Kidney (tissue), 14 donors: ENCODE measurements around the gene FEV. TPM values are rescaled to one million over a fixed set of nuclear protein-coding genes. Genes with fewer than 3 reads are reported as not detected.

Source experiments
- DNase-seq, 5 donors: peaks; one replicate each; pipeline ENCODE4 v3.0.0-alpha.2; 2013 to 2020
- FAIRE-seq: peaks from 2 replicates; lab custom pipeline; 2012; peaks lifted over from hg19 to GRCh38; lab: Jason Lieb, UNC
- H3K27ac ChIP-seq, 2 donors: one replicate each; pipeline ENCODE4 v1.7.0; 2013; ENCODE audit warnings: low read depth in 2 of 2, low read length in 2 of 2, inconsistent platforms in 1 of 2
- H3K27me3 ChIP-seq: one replicate; pipeline ENCODE4 v1.7.1; 2013; ENCODE audit warnings: low read length, inconsistent platforms; ENCODE audit not compliant: control insufficient read depth, insufficient read depth
- H3K36me3 ChIP-seq, 3 donors: one replicate each; pipeline versions ENCODE4 v1.7.0 to v1.7.1; 2013; ENCODE audit warnings: low read length in 3 of 3, control low read depth in 1 of 3, inconsistent platforms in 1 of 3; ENCODE audit not compliant: insufficient read depth in 3 of 3, control insufficient read depth in 2 of 3
- H3K4me1 ChIP-seq, 3 donors: one replicate each; pipeline versions ENCODE4 v1.7.0 to v1.7.1; 2013; ENCODE audit warnings: low read length in 3 of 3, inconsistent platforms in 1 of 3, low read depth in 1 of 3; ENCODE audit not compliant: control insufficient read depth in 2 of 3, insufficient read depth in 2 of 3
- H3K4me3 ChIP-seq, 3 donors: one replicate each; pipeline versions ENCODE4 v1.7.0 to v1.8.1; 2013; ENCODE audit warnings: low read length in 3 of 3, control low read depth in 1 of 3, inconsistent platforms in 1 of 3
- H3K9ac ChIP-seq, 3 donors: one replicate each; pipeline versions ENCODE4 v1.7.0 to v1.7.1; 2013; ENCODE audit warnings: low read length in 3 of 3, control low read depth in 1 of 3, inconsistent platforms in 1 of 3
- H3K9me3 ChIP-seq, 3 donors: one replicate each; pipeline versions ENCODE4 v1.7.0 to v1.7.1; 2013; ENCODE audit warnings: low read length in 3 of 3, control low read depth in 1 of 3, inconsistent platforms in 1 of 3; ENCODE audit not compliant: control insufficient read depth in 2 of 3, insufficient read depth in 1 of 3
- intact Hi-C: fragments of 100-400 bp; cut with DNase I; formaldehyde crosslinking; loops from one replicate; pipeline ENCODE4 v1.11.1; 2022
- polyA plus RNA-seq: library from polyadenylated mRNA; stranded (reverse); fragments of 350-450 nt; fragmentation: Illumina TruSeq; extraction: RNeasy Lipid Tissue Mini Kit (QIAGEN cat#74804); gene quantifications from one replicate; pipeline ENCODE4 v1.2.3, GENCODE V29; 2014; ENCODE audit warnings: low read depth, low replicate concordance; ENCODE audit not compliant: insufficient read depth
- total RNA-seq: library from RNA; stranded (reverse); fragmentation: NEBNext Ultra II Directional; extraction: Animal tissue kit (Norgen Biotek cat#: 25700); gene quantifications from one replicate; pipeline ENCODE4 v1.2.1, GENCODE V29; 2021
- TF ChIP-seq, protein P1 (sequence below): IDR thresholded peaks from 3 replicates; pipeline ENCODE4 v1.5.1; 2012; ENCODE audit warnings: mild to moderate bottlenecking, moderate library complexity, borderline replicate concordance; ENCODE audit not compliant: insufficient read depth; ENCODE audit errors: extremely low read depth
- donor health status: control.
- donor health status: control.
- donor health status: control.
- donor health status: control.
- donor health status: control.
- donor health status: DM: yes; HTN: yes; CAD: no.
- donor health status: Normal renal cell carcinoma (clear cell type).

FEV gene
- total and polyA plus RNA-seq, 2 donors from 2014 or later: not detected

DNA sequence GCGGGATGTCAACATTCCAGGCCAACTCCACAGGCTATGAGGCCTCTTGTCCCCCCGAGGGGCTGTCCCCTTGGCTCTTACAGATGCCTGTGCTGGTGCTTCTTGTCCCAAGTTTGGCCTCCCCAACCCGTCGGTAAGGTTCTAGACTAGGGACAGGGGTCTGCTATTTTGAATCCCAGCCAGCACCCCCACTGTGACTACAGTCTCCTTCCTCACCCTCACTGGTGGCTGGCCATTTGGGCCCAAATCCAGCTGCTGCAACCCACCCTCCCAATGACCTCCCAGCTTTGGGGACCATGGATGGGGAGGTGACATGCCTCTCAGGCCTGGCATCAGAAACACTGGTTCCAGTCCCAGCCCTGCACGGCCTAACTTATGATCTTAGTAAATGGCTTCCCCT is 37.6 kb upstream of the FEV start:
- Histone ChIP-seq H3K36me3 (no peaks in the 10 kb centered on the region), H3K27me3 (no peaks in the 10 kb centered on the region), H3K27ac (no peak overlapping the region), H3K4me1 (no peaks in the 10 kb centered on the region), H3K9ac (no peak overlapping the region), H3K4me3 (no peak overlapping the region), H3K9me3 (no peaks in the 10 kb centered on the region)
- intact Hi-C loops: no loop called here
- TF ChIP-seq, protein P1, sequence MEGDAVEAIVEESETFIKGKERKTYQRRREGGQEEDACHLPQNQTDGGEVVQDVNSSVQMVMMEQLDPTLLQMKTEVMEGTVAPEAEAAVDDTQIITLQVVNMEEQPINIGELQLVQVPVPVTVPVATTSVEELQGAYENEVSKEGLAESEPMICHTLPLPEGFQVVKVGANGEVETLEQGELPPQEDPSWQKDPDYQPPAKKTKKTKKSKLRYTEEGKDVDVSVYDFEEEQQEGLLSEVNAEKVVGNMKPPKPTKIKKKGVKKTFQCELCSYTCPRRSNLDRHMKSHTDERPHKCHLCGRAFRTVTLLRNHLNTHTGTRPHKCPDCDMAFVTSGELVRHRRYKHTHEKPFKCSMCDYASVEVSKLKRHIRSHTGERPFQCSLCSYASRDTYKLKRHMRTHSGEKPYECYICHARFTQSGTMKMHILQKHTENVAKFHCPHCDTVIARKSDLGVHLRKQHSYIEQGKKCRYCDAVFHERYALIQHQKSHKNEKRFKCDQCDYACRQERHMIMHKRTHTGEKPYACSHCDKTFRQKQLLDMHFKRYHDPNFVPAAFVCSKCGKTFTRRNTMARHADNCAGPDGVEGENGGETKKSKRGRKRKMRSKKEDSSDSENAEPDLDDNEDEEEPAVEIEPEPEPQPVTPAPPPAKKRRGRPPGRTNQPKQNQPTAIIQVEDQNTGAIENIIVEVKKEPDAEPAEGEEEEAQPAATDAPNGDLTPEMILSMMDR: no peak
- peak in 1 of 5 donors; percentile 45 for DNase-seq
- FAIRE-seq: no peak

- H3K9me3 ChIP-seq: no peaks in the 10 kb centered on the region
- H3K4me1 ChIP-seq: no peaks in the 10 kb centered on the region
- no peaks in the 10 kb centered on the region for H3K27me3 ChIP-seq
- peak in 1 of 5 donors; percentile 65 for DNase-seq
- intact Hi-C loops: no loop called here
- no peak overlapping the region for H3K27ac ChIP-seq
- TF ChIP-seq, protein P1: no peak
- FAIRE-seq: no peak
- H3K4me3 ChIP-seq: no peak overlapping the region
- H3K36me3 ChIP-seq: no peaks in the 10 kb centered on the region
- no peak overlapping the region for H3K9ac ChIP-seq
Measured at GRCh38 chr2:219022041-219022440, 37.1 kb upstream of the FEV start.

- Histone ChIP-seq H3K9me3 (no peaks in the 10 kb centered on the region), H3K4me3 (no peak overlapping the region), H3K27me3 (no peaks in the 10 kb centered on the region), H3K4me1 (no peaks in the 10 kb centered on the region), H3K27ac (no peak overlapping the region), H3K36me3 (no peaks in the 10 kb centered on the region), H3K9ac (no peak overlapping the region)
- FAIRE-seq: no peak
- intact Hi-C loops: no loop called here
- TF ChIP-seq, protein P1: no peak
- peak in 1 of 5 donors; percentile 90 for DNase-seq
Measured at GRCh38 chr2:219021591-219021990, 36.6 kb upstream of the FEV start.
